Parathyroid adenoma (tissue), 2 donors: ENCODE data around the gene ZNF700.

Experiments
- H2AFZ ChIP-seq: fragments of 300-600 bp; sonication (generic); one replicate; pipeline ENCODE4 v1.7.0; 2017; ENCODE audit warnings: antibody characterized with exemption, mild to moderate bottlenecking
- H3K27ac ChIP-seq: fragments of 300-600 bp; sonication (generic); one replicate; pipeline ENCODE4 v1.7.0; 2017
- H3K27me3 ChIP-seq: fragments of 300-600 bp; sonication (generic); one replicate; pipeline ENCODE4 v1.7.0; 2017; ENCODE audit warnings: low read length; ENCODE audit not compliant: control insufficient read depth, insufficient read depth
- H3K36me3 ChIP-seq: fragments of 300-600 bp; sonication (generic); one replicate; pipeline ENCODE4 v1.7.0; 2017; ENCODE audit warnings: low read length; ENCODE audit not compliant: control insufficient read depth, insufficient read depth
- H3K4me1 ChIP-seq: fragments of 300-600 bp; sonication (generic); one replicate; pipeline ENCODE4 v1.7.0; 2017; ENCODE audit warnings: control low read depth
- H3K4me2 ChIP-seq: fragments of 300-600 bp; sonication (generic); one replicate; pipeline ENCODE4 v1.7.0; 2017; ENCODE audit warnings: low read length
- H3K4me3 ChIP-seq: fragments of 300-600 bp; sonication (generic); one replicate; pipeline ENCODE4 v1.7.0; 2017; ENCODE audit warnings: low read depth, low read length
- H3K79me2 ChIP-seq: fragments of 300-600 bp; sonication (generic); one replicate; pipeline ENCODE4 v1.7.0; 2017; ENCODE audit warnings: control low read depth
- H3K9ac ChIP-seq: fragments of 300-600 bp; sonication (generic); one replicate; pipeline ENCODE4 v1.7.0; 2017; ENCODE audit warnings: mild to moderate bottlenecking
- H3K9me3 ChIP-seq: fragments of 300-600 bp; sonication (generic); one replicate; pipeline ENCODE4 v1.7.0; 2017; ENCODE audit warnings: low read length; ENCODE audit not compliant: control insufficient read depth
- TF ChIP-seq, protein P1 (sequence below): fragments of 300-600 bp; sonication (generic); IDR thresholded peaks from one replicate; pipeline ENCODE4 v1.7.0; 2017; ENCODE audit warnings: antibody characterized with exemption, mild to moderate bottlenecking
- donor health status: primary hyperparathyroidism.

Gene ZNF700

DNA sequence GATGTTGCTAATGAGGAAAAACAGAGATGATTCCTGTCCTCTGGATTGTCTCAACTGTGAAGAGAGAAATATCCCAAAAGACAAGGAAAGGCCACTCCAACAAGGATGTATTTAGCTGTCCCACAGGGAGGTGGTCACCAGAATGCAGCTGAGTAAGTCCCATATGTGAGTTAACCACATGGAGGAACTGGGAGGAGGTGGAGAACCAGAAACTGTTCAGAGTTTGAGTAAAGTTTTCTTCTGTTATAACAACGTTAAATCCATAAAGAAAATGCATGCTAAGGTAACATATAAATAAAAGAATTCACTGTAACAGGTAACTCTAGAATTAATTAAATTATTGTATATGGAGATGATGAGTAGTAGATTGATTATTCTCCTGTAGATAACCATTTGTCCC lies 45.3 kb downstream of the ZNF700 start:
- peaks cover 8% of the 10 kb centered on the region for H3K4me1 ChIP-seq
- no peak overlapping the region for H2AFZ ChIP-seq
- no peak overlapping the region for H3K4me3 ChIP-seq
- TF ChIP-seq, protein P1, sequence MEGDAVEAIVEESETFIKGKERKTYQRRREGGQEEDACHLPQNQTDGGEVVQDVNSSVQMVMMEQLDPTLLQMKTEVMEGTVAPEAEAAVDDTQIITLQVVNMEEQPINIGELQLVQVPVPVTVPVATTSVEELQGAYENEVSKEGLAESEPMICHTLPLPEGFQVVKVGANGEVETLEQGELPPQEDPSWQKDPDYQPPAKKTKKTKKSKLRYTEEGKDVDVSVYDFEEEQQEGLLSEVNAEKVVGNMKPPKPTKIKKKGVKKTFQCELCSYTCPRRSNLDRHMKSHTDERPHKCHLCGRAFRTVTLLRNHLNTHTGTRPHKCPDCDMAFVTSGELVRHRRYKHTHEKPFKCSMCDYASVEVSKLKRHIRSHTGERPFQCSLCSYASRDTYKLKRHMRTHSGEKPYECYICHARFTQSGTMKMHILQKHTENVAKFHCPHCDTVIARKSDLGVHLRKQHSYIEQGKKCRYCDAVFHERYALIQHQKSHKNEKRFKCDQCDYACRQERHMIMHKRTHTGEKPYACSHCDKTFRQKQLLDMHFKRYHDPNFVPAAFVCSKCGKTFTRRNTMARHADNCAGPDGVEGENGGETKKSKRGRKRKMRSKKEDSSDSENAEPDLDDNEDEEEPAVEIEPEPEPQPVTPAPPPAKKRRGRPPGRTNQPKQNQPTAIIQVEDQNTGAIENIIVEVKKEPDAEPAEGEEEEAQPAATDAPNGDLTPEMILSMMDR, result no peak
- H3K79me2 ChIP-seq, result peaks cover 13% of the 10 kb centered on the region
- H3K9me3 ChIP-seq, result no peaks in the 10 kb centered on the region
- no peak overlapping the region for H3K9ac ChIP-seq
- no peak overlapping the region for H3K4me2 ChIP-seq
- no peaks in the 10 kb centered on the region for H3K36me3 ChIP-seq
- no peaks in the 10 kb centered on the region for H3K27me3 ChIP-seq
- no peak overlapping the region for H3K27ac ChIP-seq

DNA sequence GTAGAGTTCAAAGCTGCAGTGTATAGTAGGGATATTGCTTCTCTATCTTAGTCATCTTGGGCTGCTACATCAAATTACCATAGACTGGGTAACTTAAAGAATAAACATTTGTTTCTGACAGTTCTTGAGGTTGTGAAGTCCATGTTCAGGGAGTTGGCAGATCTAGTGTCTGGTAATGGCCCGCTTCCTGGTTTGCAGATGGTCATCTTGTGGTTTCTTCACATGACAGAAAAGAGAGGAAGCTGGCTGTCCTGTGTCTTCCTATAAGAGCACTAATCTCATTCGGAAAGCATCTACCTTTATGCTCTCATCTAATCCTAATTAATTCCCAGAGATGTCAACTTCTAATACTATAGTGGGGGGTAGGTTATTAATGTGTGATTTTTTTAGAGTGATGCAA lies 46.1 kb downstream of the ZNF700 start:
- Histone ChIP-seq H2AFZ (no peak overlapping the region), H3K79me2 (peaks cover 19% of the 10 kb centered on the region), H3K27me3 (no peaks in the 10 kb centered on the region), H3K27ac (no peak overlapping the region), H3K9ac (no peak overlapping the region), H3K4me2 (no peak overlapping the region), H3K36me3 (no peaks in the 10 kb centered on the region), H3K4me3 (no peak overlapping the region), H3K9me3 (no peaks in the 10 kb centered on the region), H3K4me1 (peaks cover 5% of the 10 kb centered on the region)
- TF ChIP-seq, protein P1, result no peak

DNA sequence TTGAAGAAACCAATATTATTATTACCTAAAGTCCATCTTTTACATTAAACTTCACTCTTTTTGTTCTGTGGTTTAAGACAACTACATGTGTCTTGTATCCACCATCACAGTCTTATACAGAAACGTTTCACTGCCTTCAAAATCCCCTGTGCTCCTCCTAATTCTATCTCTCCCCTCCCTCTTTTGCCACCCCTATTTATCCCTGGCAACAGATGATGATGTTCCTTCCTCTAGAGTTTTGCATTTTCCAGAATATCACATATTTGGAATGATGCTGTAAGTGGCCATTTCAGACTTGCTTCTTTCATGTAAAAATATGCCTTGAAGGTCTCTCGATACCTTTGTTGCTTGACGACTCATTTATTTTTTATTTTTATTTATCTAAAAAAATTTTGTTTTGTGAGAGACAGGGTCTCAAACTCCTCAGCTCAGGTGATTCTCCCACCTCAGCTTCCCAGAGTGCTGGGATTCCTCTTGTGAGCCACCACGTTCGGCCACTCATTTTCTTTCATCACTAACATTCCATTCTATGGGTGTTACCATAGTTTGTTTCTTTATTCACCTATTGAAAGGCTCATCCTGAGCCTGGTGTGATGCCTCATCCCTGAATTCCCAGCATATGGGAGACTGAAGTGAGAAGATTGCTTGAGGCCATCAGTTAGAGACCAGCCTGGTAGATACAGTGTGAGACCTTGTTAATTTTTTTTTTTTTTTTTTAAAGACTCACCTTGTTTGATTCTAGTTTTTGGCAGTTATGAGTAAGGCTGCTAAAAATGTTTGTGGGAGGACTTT lies 48.3 kb downstream of the ZNF700 start:
- H3K9me3 ChIP-seq, result no peaks in the 10 kb centered on the region
- H3K4me1 ChIP-seq, result no peaks in the 10 kb centered on the region
- peaks cover 4% of the 10 kb centered on the region for H3K36me3 ChIP-seq
- H3K4me2 ChIP-seq, result no peak overlapping the region
- no peak overlapping the region for H3K27ac ChIP-seq
- TF ChIP-seq, protein P1, result no peak
- H3K79me2 ChIP-seq, result peaks cover 25% of the 10 kb centered on the region
- no peak overlapping the region for H2AFZ ChIP-seq
- no peak overlapping the region for H3K9ac ChIP-seq
- H3K27me3 ChIP-seq, result no peaks in the 10 kb centered on the region
- no peak overlapping the region for H3K4me3 ChIP-seq

DNA sequence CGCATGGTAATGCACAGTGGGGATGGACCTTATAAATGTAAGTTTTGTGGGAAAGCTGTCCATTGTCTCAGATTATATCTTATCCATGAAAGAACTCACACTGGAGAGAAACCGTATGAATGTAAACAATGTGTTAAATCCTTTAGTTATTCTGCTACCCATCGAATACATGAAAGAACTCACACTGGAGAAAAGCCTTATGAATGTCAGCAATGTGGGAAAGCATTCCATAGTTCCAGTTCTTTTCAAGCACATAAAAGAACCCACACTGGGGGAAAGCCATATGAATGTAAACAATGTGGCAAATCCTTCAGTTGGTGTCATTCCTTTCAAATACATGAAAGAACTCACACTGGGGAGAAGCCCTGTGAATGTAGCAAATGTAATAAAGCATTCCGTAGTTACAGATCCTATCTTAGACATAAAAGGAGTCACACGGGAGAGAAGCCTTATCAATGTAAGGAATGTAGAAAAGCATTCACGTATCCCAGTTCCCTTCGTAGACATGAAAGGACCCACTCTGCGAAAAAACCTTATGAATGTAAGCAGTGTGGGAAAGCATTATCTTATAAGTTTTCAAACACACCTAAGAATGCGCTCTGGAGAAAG lies 53.7 kb downstream of the ZNF700 start:
- no peaks in the 10 kb centered on the region for H3K27me3 ChIP-seq
- H3K36me3 ChIP-seq, result peaks cover 12% of the 10 kb centered on the region
- TF ChIP-seq, protein P1, result no peak
- peaks cover 7% of the 10 kb centered on the region for H3K9me3 ChIP-seq
- H3K4me2 ChIP-seq, result no peak overlapping the region
- no peak overlapping the region for H2AFZ ChIP-seq
- H3K79me2 ChIP-seq, result peaks cover 16% of the 10 kb centered on the region
- no peak overlapping the region for H3K9ac ChIP-seq
- no peak overlapping the region for H3K4me3 ChIP-seq
- H3K4me1 ChIP-seq, result no peaks in the 10 kb centered on the region
- no peak overlapping the region for H3K27ac ChIP-seq
